Activated naive CD8-positive, alpha-beta T cell treated with anti-CD3 and anti-CD28 coated beads for 36 hours (primary cell): ENCODE measurements around the gene INSR. TPM values are rescaled to one million over a fixed set of nuclear protein-coding genes. Genes with fewer than 3 reads are reported as not detected.

ENCODE experiments used
- DNase-seq: peaks from one replicate; pipeline ENCODE4 v3.0.0; 2021
- H3K27ac Mint-ChIP-seq: one replicate; pipeline ENCODE4 v1.8.0; 2022; ENCODE audit warnings: mild to moderate bottlenecking, moderate library complexity, mixed read lengths
- H3K27me3 Mint-ChIP-seq: one replicate; pipeline ENCODE4 v1.8.0; 2022; ENCODE audit warnings: mild to moderate bottlenecking, mixed read lengths
- H3K36me3 Mint-ChIP-seq: one replicate; pipeline ENCODE4 v1.8.0; 2021; ENCODE audit warnings: mild to moderate bottlenecking, mixed read lengths
- H3K4me1 Mint-ChIP-seq: one replicate; pipeline ENCODE4 v1.8.0; 2021; ENCODE audit warnings: mixed read lengths
- H3K4me3 Mint-ChIP-seq: one replicate; pipeline ENCODE4 v1.8.0; 2022; ENCODE audit warnings: mild to moderate bottlenecking, moderate library complexity, mixed read lengths
- H3K9me3 Mint-ChIP-seq: one replicate; pipeline ENCODE4 v1.8.0; 2022; ENCODE audit warnings: mixed read lengths
- total RNA-seq, 2 experiments: library from RNA; stranded (reverse); gene quantifications; one replicate each; pipeline ENCODE4 v1.2.3, GENCODE V29; 2021

Gene INSR
- total RNA-seq, 2 experiments from 2014 or later = 1.2 to 1.4 TPM

DNA sequence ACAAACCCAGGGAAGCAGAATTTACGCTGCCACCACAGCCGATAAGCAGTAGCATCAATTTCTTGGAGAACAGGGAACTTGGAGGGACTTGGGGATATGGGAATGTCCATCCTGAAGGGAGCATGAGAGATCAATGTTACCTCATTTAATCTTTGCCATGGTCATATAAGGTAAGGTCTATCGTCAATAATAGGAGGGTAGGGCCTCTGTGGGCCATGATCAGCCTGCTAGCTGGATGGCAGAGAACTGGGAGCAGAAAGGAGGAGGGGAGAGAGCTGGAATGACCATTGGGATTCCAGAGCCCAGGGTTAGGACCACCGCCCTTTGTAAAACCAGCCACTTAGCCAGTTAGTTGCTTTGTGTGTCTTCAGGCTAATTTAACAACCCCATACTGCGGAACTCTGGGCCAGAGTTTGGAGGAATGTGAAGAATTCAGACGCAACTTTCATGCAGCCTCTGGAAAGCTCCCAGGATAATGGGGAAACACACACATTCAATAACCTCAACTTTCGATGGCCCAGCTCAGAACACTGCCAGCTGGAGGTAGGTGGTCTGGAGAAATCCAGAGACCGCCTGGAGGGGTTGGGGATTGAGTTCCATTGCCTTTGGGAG lies 184.4 kb downstream of the INSR start:
- no peaks in the 10 kb centered on the region for H3K4me1 Mint-ChIP-seq
- H3K4me3 Mint-ChIP-seq = no peak overlapping the region
- peaks cover 1% of the 10 kb centered on the region for H3K9me3 Mint-ChIP-seq
- H3K27ac Mint-ChIP-seq = no peak overlapping the region
- peaks cover 3% of the 10 kb centered on the region for H3K27me3 Mint-ChIP-seq
- no peak for DNase-seq
- no peaks in the 10 kb centered on the region for H3K36me3 Mint-ChIP-seq

DNA sequence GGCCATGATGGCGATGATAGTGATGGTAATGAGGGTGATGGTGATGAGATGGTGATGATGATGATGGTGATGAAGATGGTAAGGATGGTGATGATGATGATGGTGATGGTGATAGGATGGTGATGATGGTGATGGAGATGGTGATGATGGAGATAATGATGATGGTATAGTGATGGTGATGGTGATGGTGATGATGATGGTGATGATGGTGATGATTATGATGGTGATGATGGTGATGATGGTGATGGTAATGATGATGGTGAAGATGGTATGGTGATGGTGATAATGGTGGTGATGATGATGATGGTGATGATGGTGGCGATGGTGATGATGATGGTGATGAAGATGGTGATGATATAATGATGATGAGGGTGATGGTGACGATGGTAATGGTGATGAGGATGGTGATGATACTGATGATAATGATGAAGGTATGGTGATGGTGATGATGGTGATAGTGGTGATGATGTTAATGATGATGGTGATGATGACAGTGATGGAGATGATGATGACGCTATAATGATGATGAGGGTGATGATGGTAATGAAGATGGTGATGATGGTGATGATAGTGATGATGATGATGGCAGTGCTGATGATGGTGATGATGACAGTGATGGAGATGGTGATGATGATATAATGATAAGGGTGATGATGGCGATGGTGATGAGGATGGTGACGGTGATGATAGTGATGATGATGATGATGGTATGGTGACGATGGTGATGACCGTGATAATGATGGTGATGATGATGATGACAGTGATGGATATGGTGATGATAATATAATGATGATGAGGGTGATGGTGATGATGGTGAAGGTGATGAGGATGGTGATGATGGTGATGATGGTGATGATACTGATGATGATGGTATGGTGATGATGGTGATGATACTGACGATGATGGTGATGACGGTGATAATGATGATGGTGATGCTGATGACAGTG lies 187.2 kb downstream of the INSR start:
- Mint-ChIP-seq H3K27ac (no peak overlapping the region), H3K27me3 (no peaks in the 10 kb centered on the region), H3K9me3 (no peaks in the 10 kb centered on the region), H3K36me3 (no peaks in the 10 kb centered on the region), H3K4me1 (no peaks in the 10 kb centered on the region), H3K4me3 (no peak overlapping the region)
- no peak for DNase-seq

DNA sequence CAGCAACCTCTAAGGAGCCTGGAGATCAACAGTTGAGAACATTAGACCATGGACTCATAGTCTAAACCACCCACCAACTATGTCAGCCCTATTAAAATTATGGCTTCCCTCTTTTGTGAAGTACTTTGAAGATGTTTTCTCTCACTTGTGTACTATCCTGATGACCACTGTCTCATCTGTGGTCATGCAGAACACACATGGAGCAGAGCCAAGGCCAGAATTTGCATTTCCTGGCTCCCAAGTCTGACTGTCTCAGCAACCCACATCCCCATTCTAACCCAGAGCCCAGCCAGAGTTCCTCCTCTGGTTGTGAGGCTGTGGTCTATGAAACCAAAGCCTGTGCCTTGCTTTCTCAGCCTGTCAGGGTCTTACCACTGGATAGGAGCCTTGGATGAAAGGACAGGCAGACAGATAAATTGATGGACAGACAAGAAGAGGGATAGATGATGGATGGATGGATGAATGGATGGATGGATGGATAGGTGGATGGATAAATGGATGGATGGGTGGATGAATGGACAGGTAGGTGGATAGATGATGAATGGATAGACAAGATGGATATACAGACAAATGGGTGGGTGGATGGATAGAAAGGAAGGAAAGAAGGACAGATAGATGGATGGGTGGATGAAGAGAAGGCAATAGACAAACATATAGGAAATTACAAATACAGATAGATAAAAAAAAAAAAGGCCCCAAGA lies 189.3 kb downstream of the INSR start:
- no peaks in the 10 kb centered on the region for H3K27me3 Mint-ChIP-seq
- H3K9me3 Mint-ChIP-seq = no peaks in the 10 kb centered on the region
- DNase-seq = no peak
- no peak overlapping the region for H3K27ac Mint-ChIP-seq
- no peak overlapping the region for H3K4me3 Mint-ChIP-seq
- H3K36me3 Mint-ChIP-seq = no peaks in the 10 kb centered on the region
- H3K4me1 Mint-ChIP-seq = no peaks in the 10 kb centered on the region

DNA sequence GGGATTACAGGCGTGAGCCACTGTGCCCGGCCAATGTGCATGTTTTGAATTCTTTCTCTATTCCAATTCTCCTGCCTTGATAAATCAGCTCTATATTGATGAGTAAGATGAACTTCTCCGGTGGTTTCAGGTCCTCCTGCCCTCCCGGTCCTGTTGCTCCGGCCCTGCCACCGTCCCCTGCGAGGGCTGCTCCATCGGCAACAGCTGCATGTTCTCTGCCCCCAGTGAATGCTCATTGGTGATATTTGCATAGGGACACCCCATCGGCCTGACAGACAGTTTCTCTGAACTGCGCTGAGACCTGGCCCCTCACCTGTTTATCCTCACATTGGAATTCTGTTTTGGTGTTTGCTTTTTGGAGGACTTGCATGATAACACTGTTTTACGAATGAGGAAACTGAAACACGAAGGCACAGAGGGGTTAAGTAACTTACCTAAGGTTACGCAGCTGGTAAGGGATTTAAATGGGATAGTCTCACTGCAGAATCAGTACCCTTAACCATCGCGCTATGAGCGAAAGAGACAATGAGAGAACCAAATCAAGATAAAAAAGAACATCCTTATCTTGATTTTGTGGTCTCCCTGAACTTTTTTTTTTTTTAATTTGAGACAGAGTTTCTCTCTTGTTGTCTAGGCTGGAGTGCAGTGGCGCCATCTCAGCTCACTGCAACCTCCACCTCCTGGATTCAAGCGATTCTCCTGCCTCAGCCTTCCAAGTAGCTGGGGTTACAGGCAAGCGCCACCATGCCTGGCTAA lies 192.5 kb downstream of the INSR start:
- H3K4me3 Mint-ChIP-seq = no peak overlapping the region
- peaks cover 12% of the 10 kb centered on the region for H3K9me3 Mint-ChIP-seq
- DNase-seq = no peak
- H3K36me3 Mint-ChIP-seq = peaks cover 10% of the 10 kb centered on the region
- H3K27me3 Mint-ChIP-seq = no peaks in the 10 kb centered on the region
- H3K4me1 Mint-ChIP-seq = peaks cover 7% of the 10 kb centered on the region
- H3K27ac Mint-ChIP-seq = no peak overlapping the region

DNA sequence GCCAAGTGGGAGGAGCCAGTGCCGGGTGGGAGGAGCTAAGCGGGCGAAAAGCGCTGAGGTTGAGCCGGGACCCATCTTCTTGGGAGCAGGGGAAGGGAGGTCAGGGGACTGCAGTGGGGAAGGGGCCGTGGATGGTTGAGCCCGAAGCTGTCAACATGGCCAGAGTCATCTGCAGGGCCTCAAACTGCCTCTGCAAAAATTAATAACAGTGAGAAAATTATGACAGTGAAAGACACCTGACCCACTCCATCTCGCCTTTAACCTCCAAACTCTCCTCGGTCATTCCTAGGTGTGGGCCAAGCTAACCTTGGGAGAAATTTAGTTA lies 194.7 kb downstream of the INSR start:
- H3K27ac Mint-ChIP-seq = peak overlapping the region; percentile 95
- peaks cover 7% of the 10 kb centered on the region for H3K4me1 Mint-ChIP-seq
- no peak for DNase-seq
- no peaks in the 10 kb centered on the region for H3K27me3 Mint-ChIP-seq
- peak overlapping the region; percentile 92 for H3K4me3 Mint-ChIP-seq
- H3K9me3 Mint-ChIP-seq = peaks cover 28% of the 10 kb centered on the region
- H3K36me3 Mint-ChIP-seq = peaks cover 22% of the 10 kb centered on the region

DNA sequence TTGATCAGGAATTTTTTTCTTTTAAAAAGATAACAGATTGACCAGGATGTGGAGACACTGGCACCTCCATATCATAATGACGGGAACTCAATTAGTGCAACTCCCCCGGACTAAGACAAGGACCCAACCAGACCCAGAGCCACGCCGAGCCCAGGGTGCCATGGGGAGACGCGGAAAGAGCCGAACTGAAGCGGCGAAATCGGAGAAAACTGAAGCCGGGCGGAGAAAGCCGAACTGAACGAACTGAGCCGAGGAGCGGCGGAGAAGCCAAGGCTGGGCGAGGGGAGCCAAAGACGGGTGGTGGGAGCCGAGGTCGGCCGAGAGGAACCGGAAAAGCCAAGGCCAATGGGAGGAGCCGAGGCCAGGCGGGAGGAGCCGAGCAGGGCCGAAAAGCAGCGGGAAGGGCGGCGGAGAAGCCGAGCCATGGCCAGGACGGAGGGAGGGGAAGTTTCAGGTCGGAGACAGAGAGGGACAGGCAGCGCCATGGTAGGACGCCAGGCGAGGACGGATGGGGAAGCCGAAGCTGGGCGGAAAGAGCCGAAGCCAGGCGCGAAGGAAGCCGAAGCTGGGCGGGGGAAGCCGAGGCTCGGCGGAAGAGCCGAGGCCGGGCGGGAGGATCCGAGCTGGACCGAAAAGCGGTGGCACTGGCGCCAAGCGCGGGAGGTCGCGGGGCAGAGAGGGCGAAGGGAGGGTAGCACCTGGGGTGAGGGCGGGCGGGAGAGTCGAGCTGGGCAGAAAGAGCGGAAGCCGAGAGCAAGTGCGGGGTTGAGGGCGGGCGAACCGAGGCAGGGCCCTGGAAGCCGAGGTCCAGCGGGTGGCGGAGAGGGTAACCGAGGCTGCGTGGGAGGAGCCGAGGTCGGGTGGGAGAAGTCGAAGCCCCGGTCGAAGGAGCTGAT lies 195.3 kb downstream of the INSR start:
- DNase-seq = peak; percentile 90
- Mint-ChIP-seq H3K36me3 (peaks cover 22% of the 10 kb centered on the region), H3K9me3 (peaks cover 30% of the 10 kb centered on the region)

DNA sequence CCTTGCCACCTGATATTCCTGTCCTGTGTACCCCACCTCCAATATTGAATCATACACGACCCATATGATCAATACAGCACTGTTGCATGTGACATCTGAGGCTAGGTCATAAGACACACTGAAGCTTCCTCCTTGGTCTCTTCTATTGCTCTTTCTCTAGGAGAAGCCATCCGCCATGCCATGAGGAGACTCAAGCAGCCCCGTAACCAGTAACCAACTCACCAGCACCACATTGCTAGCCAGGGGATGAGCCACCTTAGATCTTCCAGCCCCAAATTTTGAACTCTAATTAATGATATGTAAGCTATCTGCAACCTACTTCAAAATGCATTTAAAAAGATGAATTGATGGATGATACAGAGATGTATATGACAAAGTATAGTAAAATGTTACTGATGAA lies 196.1 kb downstream of the INSR start:
- Mint-ChIP-seq H3K27ac (peak overlapping the region; percentile 95), H3K36me3 (peaks cover 22% of the 10 kb centered on the region), H3K27me3 (no peaks in the 10 kb centered on the region), H3K4me1 (peaks cover 7% of the 10 kb centered on the region), H3K4me3 (peak overlapping the region; percentile 92), H3K9me3 (peaks cover 33% of the 10 kb centered on the region)
- DNase-seq = no peak

More for the DNA sequence above, 195.3 kb downstream of the INSR start:
- Mint-ChIP-seq H3K27ac (peak overlapping the region; percentile 95), H3K27me3 (no peaks in the 10 kb centered on the region), H3K4me1 (peaks cover 7% of the 10 kb centered on the region), H3K4me3 (peak overlapping the region; percentile 92)

DNA sequence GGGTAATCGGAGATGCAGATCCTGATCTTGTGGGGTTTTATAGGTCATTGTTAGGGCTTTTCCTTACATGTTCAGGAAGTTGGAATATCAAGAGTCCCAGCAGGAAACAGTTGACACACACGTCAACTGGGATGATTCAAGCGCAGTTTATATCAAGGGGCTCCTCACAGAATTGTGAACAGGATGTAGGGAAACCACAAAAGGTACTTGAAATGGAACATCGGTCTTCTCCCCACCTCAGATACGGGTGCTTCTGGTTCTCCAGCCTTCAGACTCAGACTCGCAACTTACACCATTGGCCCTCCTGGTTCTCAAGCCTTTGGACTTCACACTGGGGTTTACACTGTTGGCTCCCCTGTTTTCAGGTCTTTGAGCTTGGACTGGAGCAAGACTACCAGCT lies 205.2 kb downstream of the INSR start:
- Mint-ChIP-seq H3K36me3 (peaks cover 70% of the 10 kb centered on the region), H3K9me3 (peaks cover 39% of the 10 kb centered on the region)

DNA sequence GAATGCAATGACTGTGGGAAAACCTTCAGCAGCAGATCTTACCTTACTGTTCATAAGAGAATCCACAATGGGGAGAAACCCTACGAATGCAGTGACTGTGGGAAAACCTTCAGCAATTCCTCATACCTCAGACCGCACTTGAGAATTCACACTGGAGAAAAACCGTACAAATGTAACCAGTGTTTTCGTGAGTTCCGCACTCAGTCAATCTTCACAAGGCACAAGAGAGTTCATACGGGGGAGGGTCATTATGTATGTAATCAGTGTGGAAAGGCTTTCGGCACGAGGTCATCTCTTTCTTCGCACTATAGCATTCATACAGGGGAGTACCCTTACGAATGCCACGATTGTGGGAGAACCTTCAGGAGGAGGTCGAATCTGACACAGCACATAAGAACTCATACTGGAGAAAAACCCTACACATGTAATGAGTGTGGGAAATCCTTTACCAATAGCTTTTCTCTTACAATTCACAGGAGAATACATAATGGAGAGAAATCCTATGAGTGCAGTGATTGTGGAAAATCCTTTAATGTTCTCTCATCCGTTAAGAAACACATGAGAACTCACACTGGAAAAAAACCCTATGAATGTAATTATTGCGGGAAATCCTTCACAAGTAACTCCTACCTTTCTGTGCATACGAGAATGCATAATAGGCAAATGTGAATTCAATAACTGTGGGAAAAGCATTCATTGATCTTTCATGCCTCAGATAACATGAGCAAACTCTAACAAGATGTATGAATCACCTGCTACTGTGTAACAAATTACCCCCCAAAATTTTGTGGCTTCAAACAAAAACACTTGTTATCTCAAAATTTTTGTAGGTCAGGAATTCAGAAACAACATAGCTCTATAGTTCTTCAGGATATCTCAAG lies 210.9 kb downstream of the INSR start:
- Mint-ChIP-seq H3K4me3 (no peak overlapping the region), H3K4me1 (no peaks in the 10 kb centered on the region), H3K36me3 (peaks cover 90% of the 10 kb centered on the region), H3K9me3 (peaks cover 45% of the 10 kb centered on the region), H3K27me3 (no peaks in the 10 kb centered on the region), H3K27ac (peak overlapping the region; percentile 19)
- no peak for DNase-seq

More for the DNA sequence above, 205.2 kb downstream of the INSR start:
- Mint-ChIP-seq H3K4me1 (peaks cover 8% of the 10 kb centered on the region), H3K27ac (no peak overlapping the region), H3K27me3 (no peaks in the 10 kb centered on the region), H3K4me3 (no peak overlapping the region)
- DNase-seq = no peak

DNA sequence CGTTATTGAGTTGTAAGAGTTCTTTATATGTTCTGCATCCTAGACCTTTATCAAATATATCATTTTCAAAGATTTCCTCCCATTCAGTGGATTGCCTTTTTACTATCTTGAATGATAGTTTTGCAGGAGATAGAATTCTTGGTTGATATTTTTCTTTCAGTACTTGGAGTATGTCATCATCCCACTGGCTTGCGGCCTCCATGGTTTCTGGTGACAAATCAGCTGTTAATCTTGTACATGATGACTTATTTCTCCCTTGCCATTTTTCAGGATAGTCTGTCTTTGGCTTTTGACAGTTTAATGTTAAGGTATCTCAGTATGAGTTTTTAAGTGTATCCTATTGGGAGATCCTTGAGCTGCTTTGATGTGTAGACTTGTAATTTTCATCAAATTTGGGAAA lies 216.2 kb downstream of the INSR start:
- H3K9me3 Mint-ChIP-seq = peaks cover 45% of the 10 kb centered on the region
- peaks cover 93% of the 10 kb centered on the region for H3K36me3 Mint-ChIP-seq
- H3K27me3 Mint-ChIP-seq = no peaks in the 10 kb centered on the region
- H3K27ac Mint-ChIP-seq = no peak overlapping the region
- no peak overlapping the region for H3K4me3 Mint-ChIP-seq
- no peak for DNase-seq
- H3K4me1 Mint-ChIP-seq = peaks cover 2% of the 10 kb centered on the region

DNA sequence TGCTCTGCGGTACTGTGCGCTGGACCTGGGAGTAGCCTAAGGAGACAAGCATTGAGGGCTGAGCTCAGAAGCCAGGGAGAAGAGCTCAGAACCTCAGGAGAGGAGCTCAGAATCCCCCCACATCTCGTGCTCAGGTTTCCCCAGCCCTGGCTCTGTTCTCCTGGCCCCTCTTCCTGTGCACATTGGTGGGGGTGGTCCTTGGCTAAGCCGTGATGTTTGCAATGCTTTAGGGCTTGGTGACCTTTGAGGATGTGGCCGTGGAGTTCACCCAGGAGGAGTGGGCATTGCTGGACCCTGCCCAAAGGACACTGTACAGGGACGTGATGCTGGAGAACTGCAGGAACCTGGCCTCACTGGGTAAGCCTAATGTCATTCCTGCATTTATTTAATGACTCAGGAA lies 218.1 kb downstream of the INSR start:
- Mint-ChIP-seq H3K4me1 (peaks cover 4% of the 10 kb centered on the region), H3K4me3 (no peak overlapping the region), H3K36me3 (peaks cover 88% of the 10 kb centered on the region), H3K27ac (no peak overlapping the region), H3K9me3 (peaks cover 37% of the 10 kb centered on the region), H3K27me3 (no peaks in the 10 kb centered on the region)
- DNase-seq = no peak

DNA sequence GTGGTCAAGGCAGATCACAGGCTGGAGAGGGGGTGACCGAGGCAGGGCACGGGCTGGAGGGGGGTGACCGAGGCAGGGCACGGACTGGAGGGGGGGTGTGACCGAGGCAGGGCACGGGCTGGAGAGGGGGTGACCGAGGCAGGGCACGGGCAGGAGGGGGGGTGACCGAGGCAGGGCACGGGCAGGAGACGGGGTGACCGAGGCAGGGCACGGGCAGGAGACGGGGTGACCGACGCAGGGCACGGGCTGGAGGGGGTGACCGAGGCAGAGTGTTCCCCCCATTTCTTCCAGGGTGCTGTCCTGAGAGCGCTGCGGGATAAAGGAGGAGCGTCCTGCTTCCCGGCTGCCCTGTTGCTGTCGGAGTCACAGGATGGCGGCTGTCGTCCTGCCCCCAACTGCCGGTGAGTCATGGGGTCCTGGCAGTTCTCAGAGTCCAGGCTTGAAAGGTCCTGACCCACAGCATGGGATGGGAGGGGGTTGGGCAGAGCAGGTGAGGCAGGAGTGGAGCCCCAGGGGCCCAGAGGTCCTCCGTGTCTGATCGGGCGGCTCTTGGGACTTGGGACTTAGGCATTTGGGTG lies 219.4 kb downstream of the INSR start:
- peaks cover 29% of the 10 kb centered on the region for H3K9me3 Mint-ChIP-seq
- DNase-seq = no peak
- peaks cover 80% of the 10 kb centered on the region for H3K36me3 Mint-ChIP-seq
- peaks cover 6% of the 10 kb centered on the region for H3K4me1 Mint-ChIP-seq
- H3K27me3 Mint-ChIP-seq = no peaks in the 10 kb centered on the region
- no peak overlapping the region for H3K27ac Mint-ChIP-seq
- no peak overlapping the region for H3K4me3 Mint-ChIP-seq

DNA sequence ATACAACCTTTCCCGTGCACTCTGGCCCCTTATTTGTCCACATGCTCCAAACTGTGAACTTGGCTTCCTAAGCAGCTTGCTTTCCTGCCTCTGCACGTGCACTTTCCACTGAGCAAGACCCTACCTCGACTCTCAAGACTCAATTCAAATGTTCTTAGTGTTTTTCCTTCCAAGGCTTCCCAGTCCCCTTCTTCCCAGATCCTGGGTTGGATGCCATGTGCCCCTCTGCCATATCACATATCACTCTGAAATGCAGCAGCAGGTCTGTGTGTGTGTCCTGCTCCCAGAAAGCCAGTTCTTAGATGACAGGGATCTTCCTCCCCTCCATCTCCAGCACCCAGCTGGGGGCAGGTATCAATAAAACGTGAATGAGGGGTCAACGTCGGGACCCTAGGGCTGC lies 221.7 kb downstream of the INSR start:
- Mint-ChIP-seq H3K4me3 (peak overlapping the region; percentile 24), H3K27me3 (no peaks in the 10 kb centered on the region), H3K9me3 (peaks cover 10% of the 10 kb centered on the region), H3K27ac (peak overlapping the region; percentile 18), H3K36me3 (peaks cover 58% of the 10 kb centered on the region), H3K4me1 (peaks cover 9% of the 10 kb centered on the region)
- no peak for DNase-seq
